NCI-H2196 (cell line): ENCODE data around the gene STIM1.

Experiments
- DNase-seq: peaks from one replicate; lab custom pipeline; 2025; ENCODE audit not compliant: unreplicated experiment; lab: John Stamatoyannopoulos, UW

The STIM1 gene

GRCh38 chr11:4060182-4060923 is 204.9 kb downstream of the STIM1 start:
- DNase-seq, result no peak

- no peak for DNase-seq
Measured at GRCh38 chr11:4061700-4062099, 206.2 kb downstream of the STIM1 start.

GRCh38 chr11:4063348-4063747 is 207.9 kb downstream of the STIM1 start:
- DNase-seq, result no peak

DNA sequence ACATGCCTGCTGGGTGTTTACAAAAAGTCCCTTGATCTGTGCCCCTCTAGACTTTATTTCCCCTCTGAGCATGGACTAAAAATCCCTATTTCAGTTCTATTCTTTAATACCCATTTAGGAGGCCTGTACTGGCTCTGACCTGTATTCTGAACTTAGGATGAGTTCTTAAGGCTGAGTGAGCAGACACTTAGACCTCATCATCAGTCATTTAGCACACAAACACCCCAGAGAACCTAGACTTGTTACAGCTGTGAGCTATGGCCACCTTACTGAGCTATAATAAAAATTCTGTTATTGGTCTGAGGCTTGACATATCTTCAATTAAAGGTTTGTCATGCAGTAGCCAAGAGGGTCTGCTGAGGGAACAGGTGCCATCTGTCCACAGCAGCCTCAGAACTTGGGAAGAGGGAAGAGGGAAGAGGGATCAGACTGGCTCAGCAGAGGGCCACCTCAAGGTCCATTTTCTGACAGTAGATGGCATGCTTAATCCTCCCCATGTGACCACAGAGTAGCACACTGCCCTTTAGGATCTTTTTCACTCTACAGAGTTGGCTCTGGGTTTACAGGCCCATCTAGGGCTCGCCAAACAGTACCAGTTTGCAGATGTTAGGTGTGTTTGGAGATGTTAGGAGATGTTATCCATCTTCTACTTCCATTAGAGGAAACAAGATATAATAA is 209.0 kb downstream of the STIM1 start:
- DNase-seq, result no peak

DNA sequence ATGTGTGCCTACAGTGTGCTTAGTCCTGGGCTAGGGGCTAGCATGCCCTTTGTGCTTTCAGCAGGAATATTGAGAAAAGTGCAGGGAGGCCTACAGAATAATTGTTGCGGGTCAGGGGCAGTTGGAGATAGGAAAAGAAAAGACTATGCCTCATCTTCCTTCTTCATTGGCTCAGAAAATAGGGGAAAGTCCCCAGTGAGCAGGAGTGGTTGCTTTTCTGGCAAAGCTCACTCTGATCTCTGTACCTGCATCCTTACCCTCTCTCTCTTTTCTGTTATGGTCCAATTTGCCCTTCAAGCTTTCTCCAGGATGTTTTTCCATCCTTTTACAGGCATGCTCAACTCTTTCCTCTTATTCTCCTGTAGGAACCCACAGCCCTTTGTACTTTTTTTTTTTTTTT is 209.6 kb downstream of the STIM1 start:
- DNase-seq, result no peak

DNA sequence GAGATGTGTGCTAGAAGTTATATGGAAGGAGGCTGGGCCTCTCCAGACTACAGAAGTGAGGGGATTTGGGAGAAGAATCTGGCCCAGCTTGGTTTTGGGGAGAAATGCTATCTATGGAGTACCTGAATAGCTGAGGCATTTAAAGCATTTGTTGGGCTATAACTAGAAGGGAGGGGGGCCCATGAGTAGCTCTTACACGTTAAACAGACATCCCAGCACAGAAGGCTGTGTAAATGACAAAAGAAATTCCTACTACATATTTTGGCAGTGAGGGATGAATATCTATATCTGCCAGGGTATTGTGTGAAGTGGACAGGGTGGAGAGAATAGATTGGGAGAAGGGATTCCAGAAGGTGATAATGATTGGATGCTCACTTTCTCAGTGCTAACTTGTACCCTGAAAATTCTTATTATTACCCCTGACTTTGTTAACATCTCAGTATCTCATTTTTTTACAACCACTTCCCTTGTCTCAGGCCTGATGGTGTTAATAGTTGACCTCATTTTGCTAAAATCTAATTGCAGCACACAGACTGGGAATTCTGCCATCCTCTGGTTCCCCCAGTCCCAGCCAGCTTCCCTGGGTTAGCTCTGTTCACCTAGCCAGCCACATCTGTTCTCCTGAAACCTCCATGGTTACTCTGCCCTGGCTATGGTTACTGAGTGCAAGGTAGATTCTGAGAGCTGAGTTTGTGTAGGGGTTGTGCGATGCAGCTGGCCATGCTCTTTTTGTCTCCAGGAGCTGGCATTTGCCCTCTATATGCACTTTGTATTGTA is 210.3 kb downstream of the STIM1 start:
- DNase-seq, result no peak

- DNase-seq, result no peak
Measured at GRCh38 chr11:4066910-4067309, 211.4 kb downstream of the STIM1 start.

- DNase-seq, result no peak
Measured at GRCh38 chr11:4068962-4069361, 213.5 kb downstream of the STIM1 start.

GRCh38 chr11:4071325-4071724 is 215.9 kb downstream of the STIM1 start:
- DNase-seq, result no peak

DNA sequence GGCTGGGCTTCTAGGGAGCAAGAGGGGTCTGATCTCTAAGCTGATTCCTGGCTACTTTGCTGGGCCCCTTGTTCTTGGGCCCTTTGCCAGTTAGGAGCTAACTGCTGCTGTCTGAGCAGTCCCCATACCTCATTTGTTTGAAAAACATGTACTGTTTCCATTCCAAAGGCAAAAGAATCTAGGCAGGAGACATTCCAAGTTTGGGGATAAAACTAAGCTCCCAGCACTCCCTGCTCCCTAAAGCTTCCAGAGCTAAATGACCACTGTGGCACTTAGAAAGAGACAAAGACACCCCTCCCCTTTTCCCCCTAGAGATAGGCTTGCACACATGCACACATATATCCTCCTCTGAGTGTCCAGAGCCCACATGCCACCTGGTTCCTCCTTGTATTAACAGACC is 216.4 kb downstream of the STIM1 start:
- DNase-seq, result no peak

GRCh38 chr11:4072668-4073285 is 217.3 kb downstream of the STIM1 start:
- peak; percentile 74 for DNase-seq

GRCh38 chr11:4074266-4074665 is 218.8 kb downstream of the STIM1 start:
- DNase-seq, result no peak

GRCh38 chr11:4076774-4077173 is 221.3 kb downstream of the STIM1 start:
- no peak for DNase-seq

DNA sequence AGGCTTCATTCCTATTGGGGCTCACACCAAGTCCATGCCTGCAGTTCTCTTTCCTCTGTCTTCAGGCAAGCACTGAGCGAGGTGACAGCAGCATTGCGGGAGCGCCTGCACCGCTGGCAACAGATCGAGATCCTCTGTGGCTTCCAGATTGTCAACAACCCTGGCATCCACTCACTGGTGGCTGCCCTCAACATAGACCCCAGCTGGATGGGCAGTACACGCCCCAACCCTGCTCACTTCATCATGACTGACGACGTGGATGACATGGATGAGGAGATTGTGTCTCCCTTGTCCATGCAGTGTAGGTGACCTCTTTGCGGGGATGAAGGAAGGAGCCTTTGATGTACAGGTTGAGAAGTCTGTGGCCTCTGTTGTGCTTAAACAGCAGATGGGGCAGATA is 227.7 kb downstream of the STIM1 start:
- no peak for DNase-seq

DNA sequence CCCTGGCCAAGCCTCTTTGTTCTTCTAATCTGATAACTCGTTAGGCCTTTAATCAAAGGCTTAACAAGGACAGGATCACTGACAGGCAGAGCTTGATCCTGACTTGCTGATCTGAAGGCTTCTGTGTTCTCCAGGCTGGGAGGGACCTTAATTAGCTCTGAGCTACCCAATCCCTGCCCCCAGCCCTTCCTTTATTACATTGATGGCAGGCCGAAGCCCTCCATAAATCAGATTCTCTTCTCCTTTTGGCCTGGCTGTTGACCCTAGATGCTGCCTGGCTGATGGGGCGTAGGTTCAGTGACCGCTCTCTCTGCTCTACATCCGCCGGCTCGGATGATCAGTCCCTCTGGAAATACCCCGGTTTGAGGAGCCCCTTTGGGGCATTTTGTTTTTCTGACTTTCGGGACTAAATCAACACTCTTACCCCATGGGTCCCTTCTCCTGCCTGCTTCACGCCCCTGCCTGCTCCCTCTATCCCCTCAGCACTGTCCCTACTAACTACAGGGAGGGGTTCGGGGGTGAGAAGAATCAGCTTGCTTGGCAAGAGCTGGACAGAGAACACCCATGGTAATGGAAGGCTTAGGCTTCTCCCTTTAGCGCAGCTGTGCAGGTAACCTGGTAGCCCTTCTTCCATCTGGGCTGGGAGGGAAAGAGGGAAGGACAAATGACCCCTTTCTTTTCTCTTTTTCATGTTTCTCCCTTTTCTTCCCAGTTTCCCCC is 229.1 kb downstream of the STIM1 start:
- DNase-seq, result no peak

DNA sequence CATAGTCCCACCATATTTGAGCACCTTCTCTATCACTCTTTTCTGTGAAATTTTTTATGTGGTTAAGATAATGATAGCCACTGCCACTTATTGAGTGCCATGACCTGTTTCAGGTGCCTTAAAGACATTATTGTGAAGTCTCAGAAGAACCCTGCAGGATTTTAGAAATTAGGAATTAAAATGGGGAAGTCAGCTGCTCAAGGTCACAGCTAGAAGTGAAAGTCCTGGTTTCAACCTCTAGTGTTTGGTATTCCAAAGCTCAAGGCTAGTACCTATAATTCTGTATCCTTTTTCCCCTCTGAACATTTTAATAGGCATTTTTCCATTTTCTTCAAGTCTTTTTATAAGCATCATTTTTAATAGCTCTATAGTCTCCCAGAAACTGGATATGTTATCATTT is 230.1 kb downstream of the STIM1 start:
- no peak for DNase-seq

DNA sequence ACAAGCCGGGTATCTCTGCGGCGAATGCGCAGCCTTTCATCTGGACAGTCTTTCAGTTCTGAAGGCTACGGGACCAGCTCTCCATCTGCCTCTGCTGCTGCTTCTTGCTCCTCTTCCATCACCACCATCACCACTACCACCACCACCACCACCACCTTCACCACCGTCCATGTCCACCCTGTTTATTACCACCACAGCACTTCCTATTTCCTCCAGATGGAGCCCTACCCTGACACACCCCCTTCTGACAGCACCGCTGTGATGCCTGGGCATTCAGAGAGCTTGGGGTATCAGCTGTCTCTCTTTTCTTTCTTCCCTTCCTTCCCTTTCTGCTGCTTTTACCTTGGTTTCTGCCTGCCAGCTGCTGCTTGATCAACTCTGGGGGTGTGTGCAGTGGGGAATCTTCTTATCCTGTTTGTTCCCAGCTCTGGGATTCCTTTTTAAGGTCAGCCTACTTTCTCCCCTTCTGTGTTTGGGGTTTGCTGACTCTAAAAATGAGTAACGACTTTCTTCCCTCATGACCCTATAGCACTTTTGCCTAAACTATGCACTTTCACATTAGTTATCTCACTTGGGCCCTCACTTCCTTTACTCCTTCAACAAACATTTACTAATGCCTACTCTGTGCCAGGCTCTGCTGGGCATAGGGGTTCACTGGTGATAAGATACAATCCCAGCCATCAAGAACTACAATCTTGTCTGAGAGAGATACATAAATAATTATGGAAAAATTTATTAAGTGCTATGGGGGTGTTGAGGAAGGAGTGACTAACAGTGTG is 231.3 kb downstream of the STIM1 start:
- DNase-seq, result no peak

DNA sequence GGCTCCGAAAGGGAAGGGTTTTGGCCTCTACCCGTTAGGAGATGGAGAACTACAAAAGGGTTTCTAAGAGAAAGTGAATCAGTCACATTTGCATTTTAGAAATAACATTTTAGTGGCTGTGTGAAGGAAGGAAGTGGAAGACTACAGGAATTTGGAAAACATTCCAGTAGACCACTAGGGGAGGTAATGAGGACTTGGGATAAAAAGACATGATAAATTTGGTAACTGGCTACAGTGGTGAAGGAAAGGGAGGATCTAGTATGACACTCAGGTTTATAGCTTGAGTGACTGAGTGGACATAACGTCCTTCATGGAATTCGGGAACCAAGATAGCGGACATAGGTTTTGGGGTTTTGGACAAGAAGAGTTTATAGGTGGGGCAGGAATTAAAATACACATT is 232.1 kb downstream of the STIM1 start:
- no peak for DNase-seq

- no peak for DNase-seq
Measured at GRCh38 chr11:4090258-4090657, 234.8 kb downstream of the STIM1 start.

GRCh38 chr11:4092026-4092425 is 236.6 kb downstream of the STIM1 start:
- DNase-seq, result no peak
